ENCODE measurements around the gene KBTBD12.

DNA sequence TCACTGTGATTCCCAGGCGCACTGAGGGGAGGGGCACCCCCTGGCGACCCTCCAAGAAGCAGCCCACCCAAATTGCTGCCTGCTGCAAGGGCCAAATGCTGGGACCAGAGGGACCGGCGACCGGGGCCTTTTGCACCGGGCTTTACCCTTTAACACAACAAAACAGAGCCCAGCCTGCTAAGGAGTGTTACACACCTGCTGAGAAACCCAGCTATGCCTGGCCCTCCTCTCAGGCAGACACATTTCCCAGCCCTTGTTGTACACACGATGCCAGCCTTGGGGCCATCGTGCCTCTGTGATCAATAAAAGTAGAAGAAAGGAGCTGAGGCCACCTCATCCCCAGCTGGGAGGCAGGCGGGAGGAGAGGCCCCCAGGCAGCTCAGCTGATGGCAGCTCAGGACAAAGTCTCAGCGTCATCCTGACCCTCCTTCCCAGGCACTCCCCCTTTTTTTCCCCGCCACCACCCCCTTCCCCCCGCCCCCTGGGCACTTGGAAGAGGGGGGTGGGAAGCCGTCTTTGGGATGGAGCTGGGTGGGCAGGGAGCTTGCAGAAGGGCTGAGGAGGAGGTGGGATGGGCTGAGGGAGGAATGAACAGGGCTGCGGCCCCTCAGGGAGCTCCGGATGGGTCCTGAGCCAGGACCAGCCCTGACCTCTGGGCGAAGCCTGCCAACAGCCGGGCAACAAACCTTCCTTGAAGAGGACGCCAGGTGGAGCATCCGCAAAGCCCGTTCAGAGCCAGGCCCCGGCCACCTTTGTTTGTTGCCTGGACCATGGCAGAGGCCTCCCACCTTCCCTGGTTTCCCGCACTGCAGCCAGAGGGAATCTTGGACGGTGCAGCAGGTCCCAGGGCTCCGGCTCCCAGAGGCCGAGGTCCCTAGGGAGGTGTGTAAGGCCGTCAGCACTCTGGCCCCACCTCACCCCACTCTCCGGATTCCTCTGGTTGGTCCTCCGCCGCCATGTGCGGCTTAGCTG is 91.3 kb downstream of the KBTBD12 start:
- TF ChIP-seq, protein P1, sequence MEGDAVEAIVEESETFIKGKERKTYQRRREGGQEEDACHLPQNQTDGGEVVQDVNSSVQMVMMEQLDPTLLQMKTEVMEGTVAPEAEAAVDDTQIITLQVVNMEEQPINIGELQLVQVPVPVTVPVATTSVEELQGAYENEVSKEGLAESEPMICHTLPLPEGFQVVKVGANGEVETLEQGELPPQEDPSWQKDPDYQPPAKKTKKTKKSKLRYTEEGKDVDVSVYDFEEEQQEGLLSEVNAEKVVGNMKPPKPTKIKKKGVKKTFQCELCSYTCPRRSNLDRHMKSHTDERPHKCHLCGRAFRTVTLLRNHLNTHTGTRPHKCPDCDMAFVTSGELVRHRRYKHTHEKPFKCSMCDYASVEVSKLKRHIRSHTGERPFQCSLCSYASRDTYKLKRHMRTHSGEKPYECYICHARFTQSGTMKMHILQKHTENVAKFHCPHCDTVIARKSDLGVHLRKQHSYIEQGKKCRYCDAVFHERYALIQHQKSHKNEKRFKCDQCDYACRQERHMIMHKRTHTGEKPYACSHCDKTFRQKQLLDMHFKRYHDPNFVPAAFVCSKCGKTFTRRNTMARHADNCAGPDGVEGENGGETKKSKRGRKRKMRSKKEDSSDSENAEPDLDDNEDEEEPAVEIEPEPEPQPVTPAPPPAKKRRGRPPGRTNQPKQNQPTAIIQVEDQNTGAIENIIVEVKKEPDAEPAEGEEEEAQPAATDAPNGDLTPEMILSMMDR (IDR thresholded peaks at IDR 0.05), result no peak
- TF ChIP-seq POLR2A (IDR thresholded peaks at IDR 0.05), result no peak

Measured in tibial nerve (tissue), 3 donors.